Measurements from ENCODE around the gene DHX57. TPM values are rescaled to one million over a fixed set of nuclear protein-coding genes. Genes with fewer than 3 reads are reported as not detected.

DHX57 gene
- total RNA-seq, 1 experiment from 2014 or later: 20.8 TPM

DNA sequence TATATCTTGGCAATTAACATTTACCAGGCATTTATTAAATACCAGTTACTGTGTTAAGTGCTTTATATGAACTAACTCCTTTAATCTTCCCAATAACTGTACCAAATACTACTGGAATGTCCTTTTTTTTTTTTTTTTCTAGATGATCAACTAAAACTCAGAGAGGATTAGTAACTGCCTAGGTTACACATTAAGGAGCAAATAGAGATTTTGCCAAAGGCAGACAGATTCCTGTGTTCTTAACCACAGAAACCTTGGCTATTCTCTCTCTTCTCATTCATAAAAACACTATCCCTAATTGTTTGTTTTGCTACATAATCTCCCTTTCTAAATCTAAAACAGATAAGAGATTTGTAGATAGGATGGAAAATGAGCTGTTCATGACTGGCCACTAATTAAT is 13.3 kb downstream of the DHX57 start:
- BruUV-seq (replicated peaks): no TSS peak
- TF ChIP-seq EZH2 (IDR thresholded peaks at IDR 0.05; ENCODE audit: low read depth) (no peak), CTCF (conservative IDR thresholded peaks at IDR 0.05) (no peak)
- CTCF ChIA-PET: no interaction called here

GRCh38 chr2:38856165-38856564 is 19.6 kb downstream of the DHX57 start:
- Histone ChIP-seq H3K79me2 (ENCODE audit: low read depth) (no peaks in the 10 kb centered on the region), H3K36me3 (ENCODE audit: low read depth) (peaks cover 33% of the 10 kb centered on the region), H4K20me1 (ENCODE audit: insufficient read depth) (no peaks in the 10 kb centered on the region), H3K4me3 (no peak overlapping the region), H3K4me2 (no peak overlapping the region), H3K27ac (no peak overlapping the region), H3K4me1 (replicated peaks; ENCODE audit: insufficient read depth) (no peaks in the 10 kb centered on the region), H3K9me2 (ENCODE audit: insufficient read depth) (no peaks in the 10 kb centered on the region), H2AFZ (no peak overlapping the region), H3F3A (ENCODE audit: insufficient read depth, low read depth) (no peaks in the 10 kb centered on the region), H3K27me3 (ENCODE audit: insufficient read depth, low read depth) (no peaks in the 10 kb centered on the region), H3K9me3 (ENCODE audit: insufficient read depth, low read depth) (no peaks in the 10 kb centered on the region)
- no peak for TF ChIP-seq EZH2 (IDR thresholded peaks at IDR 0.05; ENCODE audit: low read depth)
- no peak for TF ChIP-seq CTCF (conservative IDR thresholded peaks at IDR 0.05)
- no TSS peak for BruUV-seq (replicated peaks)
- intact Hi-C loops (cut with micrococcal nuclease; ENCODE audit: unreplicated experiment): no loop called here
- ChIA-PET POLR2A (ENCODE audit: unreplicated experiment) (no interaction called here), CTCF (no interaction called here)
- DNase-seq: peak in 1 of 2 experiments; percentile 81

More for the DNA sequence above, 13.3 kb downstream of the DHX57 start:
- Histone ChIP-seq H3K27ac (no peak overlapping the region), H3K27me3 (ENCODE audit: insufficient read depth, low read depth) (no peaks in the 10 kb centered on the region), H3K4me1 (replicated peaks; ENCODE audit: insufficient read depth) (peaks cover 15% of the 10 kb centered on the region), H3K4me3 (no peak overlapping the region), H3K9me2 (ENCODE audit: insufficient read depth) (no peaks in the 10 kb centered on the region), H4K20me1 (ENCODE audit: insufficient read depth) (0 out of 2 replicates have a peak, but pooled peaks cover under 1% of the 10 kb centered on the region), H3K9me3 (ENCODE audit: insufficient read depth, low read depth) (no peaks in the 10 kb centered on the region), H2AFZ (no peak overlapping the region), H3K36me3 (ENCODE audit: low read depth) (peaks cover 25% of the 10 kb centered on the region), H3F3A (ENCODE audit: insufficient read depth, low read depth) (peaks cover 12% of the 10 kb centered on the region; the same call in 1 of the 2 replicates), H3K4me2 (no peak overlapping the region), H3K79me2 (ENCODE audit: low read depth) (peaks cover 5% of the 10 kb centered on the region; the same call in 1 of the 2 replicates)
- POLR2A ChIA-PET (ENCODE audit: unreplicated experiment): no interaction called here
- intact Hi-C loops (cut with micrococcal nuclease; ENCODE audit: unreplicated experiment): no loop called here
- DNase-seq: no peak

GRCh38 chr2:38850045-38850444 is 25.7 kb downstream of the DHX57 start:
- H2AFZ ChIP-seq: no peak overlapping the region
- H3K4me1 ChIP-seq (replicated peaks; ENCODE audit: insufficient read depth): no peaks in the 10 kb centered on the region
- H3K4me2 ChIP-seq: no peak overlapping the region
- H3K36me3 ChIP-seq (ENCODE audit: low read depth): peaks cover 27% of the 10 kb centered on the region
- ChIA-PET CTCF (no interaction called here), POLR2A (ENCODE audit: unreplicated experiment) (interaction anchor here (0.6 kb wide), 1 partner anchor 26 kb away, joined by 9 read pairs; no protein-coding TSS in a partner anchor)
- no peak overlapping the region for H3K27ac ChIP-seq
- H3K9me3 ChIP-seq (ENCODE audit: insufficient read depth, low read depth): no peaks in the 10 kb centered on the region
- H3K79me2 ChIP-seq (ENCODE audit: low read depth): no peaks in the 10 kb centered on the region
- no peaks in the 10 kb centered on the region for H4K20me1 ChIP-seq (ENCODE audit: insufficient read depth)
- no peaks in the 10 kb centered on the region for H3K9me2 ChIP-seq (ENCODE audit: insufficient read depth)
- no peaks in the 10 kb centered on the region for H3K27me3 ChIP-seq (ENCODE audit: insufficient read depth, low read depth)
- H3K4me3 ChIP-seq: no peak overlapping the region
- no peaks in the 10 kb centered on the region for H3F3A ChIP-seq (ENCODE audit: insufficient read depth, low read depth)
- no peak for DNase-seq
- TF ChIP-seq CTCF (conservative IDR thresholded peaks at IDR 0.05) (no peak), EZH2 (IDR thresholded peaks at IDR 0.05; ENCODE audit: low read depth) (no peak)
- intact Hi-C loops (cut with micrococcal nuclease; ENCODE audit: unreplicated experiment): no loop called here
- BruUV-seq (replicated peaks): no TSS peak
